Occipital lobe (tissue), 2 donors: ENCODE results near the gene GRM7. TPM values are rescaled to one million over a fixed set of nuclear protein-coding genes. Genes with fewer than 3 reads are reported as not detected.
A peak's percentile ranks its signal among the peaks of the same experiment; 100 is the strongest.

Experiments used
- DNase-seq: peaks from one replicate; lab custom pipeline; 2025; lab: John Stamatoyannopoulos, UW
- total RNA-seq: library from RNA; depleted of rRNA; stranded (reverse); fragments of >200 nt; gene quantifications from one replicate; pipeline ENCODE4 v1.2.3, GENCODE V29; 2014

Gene GRM7
- total RNA-seq, 1 donor from 2014 or later: 98.9 TPM

DNA sequence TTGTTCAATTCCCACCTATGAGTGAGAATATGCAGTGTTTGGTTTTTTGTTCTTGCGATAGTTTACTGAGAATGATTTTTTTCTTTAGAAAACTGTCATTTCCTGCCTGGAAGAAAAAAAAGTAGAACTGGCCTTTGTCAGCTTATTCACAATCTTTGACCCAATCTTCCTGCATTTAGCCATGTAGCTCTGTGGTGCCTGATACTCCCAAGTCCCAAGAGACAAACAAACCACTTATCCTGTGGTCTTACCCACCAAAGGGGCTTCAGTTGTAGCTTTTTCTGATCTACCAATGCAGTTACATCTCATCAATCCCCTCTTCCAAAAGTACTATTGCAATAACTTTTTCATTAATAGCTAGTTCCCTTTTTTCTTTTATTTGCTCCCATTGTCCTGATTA is 444.6 kb downstream of the GRM7 start:
- no peak for DNase-seq

DNA sequence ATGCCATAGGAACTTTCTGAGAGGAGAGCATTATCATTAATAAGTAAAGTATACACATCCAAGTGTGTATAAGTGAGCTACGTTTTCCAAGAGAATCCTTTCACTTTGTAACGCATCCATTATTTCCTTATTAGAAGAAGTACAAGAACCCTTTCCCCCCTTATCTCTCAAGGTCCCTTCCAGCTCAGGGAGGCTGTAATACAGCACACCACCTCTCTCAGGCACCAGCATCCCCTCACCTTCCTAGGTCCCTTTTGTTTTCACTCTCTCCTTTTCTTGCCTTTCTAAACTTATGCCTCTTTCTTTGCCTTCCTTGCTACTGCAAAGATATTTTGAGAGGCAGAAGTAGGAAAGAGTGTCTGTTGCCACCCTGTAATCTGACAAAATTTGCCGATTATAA is 446.0 kb downstream of the GRM7 start:
- no peak for DNase-seq

DNA sequence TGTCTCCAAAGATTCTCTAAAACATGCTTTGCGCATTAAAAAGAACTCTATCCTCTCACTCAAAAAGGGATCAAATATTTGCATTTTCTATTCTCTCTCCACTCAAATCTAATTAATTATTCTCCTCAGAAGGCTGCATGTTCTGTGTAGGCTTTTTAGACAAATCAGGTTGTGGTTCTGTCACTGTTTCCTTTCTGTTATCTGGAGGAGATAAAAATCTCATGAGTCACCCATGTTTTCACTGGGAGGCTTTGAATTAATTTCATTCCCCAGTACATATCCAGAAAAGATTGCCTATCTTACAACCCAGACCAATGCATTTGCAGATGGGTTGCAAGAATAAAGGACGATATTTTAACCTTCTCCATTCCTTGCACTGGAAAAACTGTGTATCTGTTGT is 446.5 kb downstream of the GRM7 start:
- DNase-seq: no peak

DNA sequence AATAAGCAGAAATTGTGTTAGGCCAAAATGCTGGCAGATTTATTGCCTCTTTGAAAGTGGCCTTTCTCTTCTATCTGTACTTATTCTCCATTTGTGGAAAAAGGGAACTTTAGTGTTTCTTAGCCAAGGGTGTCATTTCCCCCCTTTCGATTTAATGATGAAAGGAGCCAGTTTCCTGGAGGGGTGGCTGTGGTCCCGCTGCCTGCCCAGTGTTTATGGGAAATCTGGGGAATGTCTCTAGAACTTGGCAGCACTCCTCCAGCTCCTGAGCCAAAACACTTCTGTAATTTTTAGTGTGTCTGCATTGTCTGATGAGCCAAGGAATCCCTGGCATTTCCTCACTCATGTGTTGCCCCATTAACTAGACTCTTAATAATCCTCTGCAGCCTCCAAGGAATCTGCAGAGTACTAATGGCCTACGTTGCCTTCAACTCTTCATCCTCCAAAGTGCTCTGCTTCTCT is 448.8 kb downstream of the GRM7 start:
- DNase-seq: peak; percentile 11

DNA sequence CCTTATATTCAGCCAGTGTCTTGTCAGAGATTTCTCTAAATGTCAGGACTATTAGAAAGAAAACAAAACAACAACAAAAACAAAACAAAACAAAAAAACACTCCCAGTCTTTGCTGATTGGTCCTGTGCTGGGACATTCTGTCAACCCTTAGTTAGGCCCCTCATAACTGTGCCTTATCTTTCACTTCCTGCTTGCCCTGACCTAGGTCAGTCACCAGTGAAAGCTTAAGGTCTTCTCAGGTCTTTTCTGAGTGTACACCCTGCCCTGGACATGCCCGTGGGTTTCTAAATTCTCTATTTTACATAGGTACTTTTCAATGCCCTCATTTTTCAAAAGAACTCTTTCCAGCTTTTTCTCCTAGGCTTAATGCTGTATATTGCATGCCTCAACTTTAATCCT is 454.1 kb downstream of the GRM7 start:
- DNase-seq: no peak

DNA sequence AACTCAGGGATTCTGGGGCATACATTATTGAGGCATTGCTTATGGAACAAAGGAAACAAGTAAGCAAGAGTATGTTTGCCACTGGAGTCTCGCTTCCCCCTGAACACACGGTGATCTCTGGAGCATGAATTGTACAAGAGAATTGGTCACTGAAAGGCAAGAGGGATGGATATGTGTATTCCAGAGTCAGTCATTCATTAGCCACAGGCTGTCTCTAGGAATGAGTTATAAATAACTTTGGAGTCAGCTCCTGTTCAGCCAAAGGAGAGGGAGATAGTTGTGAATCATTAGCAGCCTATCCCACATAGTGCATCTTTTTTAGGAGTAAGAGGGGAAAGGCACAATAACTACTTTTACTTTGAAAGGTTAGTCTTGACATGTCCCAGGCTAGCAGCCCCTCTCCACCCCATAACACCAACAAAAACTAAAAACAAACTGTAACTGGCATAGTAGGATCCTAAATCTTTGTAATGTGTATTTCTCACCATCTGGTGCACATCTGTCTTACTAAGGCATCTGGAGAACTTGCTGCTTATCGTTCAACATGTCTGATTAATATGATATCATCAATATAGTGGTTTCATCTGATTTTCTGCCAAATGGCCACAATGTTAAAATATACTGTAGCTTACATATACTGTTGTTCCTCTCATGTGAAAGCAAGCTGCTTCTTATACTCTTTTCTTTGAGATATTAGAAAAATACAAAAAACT is 462.2 kb downstream of the GRM7 start:
- no peak for DNase-seq

GRCh38 chr3:7328339-7328738 is 467.4 kb downstream of the GRM7 start:
- no peak for DNase-seq

GRCh38 chr3:7332696-7333095 is 471.8 kb downstream of the GRM7 start:
- DNase-seq: no peak

DNA sequence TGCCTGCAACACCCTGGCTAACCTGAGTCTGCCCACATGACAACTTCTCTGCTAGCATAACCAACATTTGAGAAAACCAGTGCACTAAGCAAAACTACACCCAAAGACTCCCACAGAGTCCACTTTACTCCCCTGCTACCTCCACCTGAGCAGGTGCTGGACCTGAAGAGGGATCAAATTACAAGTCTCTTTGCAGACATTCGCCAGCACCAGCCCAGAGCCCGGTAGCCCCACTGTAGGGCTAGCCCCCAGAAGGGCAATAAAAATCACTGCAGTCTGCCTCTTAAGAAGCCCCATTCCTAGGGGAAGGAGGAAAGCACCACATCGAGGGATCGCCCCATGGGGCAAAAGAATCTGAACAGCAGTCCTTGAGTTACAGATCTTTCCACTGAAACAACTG is 472.2 kb downstream of the GRM7 start:
- DNase-seq: no peak

- DNase-seq: no peak
Observed at GRCh38 chr3:7340795-7341194, 479.9 kb downstream of the GRM7 start.

DNA sequence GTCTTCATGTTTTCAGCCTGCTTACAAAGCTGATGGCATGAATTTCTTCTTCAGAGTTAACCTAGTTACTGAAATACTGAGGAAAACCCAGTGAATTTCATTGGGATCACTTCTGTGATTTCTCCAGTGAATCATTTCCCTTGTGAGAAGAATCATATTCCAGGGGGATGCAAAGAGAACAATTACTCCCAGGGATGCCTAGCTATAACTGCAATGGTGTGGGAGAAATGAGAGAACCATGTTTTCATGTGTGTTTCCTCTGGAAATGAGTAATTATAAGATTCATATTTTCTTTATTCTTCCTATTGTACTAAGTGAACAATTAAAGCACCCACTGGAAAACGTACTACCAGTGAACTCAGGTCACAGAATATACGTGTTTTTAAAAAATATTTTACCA is 485.4 kb downstream of the GRM7 start:
- DNase-seq: no peak

DNA sequence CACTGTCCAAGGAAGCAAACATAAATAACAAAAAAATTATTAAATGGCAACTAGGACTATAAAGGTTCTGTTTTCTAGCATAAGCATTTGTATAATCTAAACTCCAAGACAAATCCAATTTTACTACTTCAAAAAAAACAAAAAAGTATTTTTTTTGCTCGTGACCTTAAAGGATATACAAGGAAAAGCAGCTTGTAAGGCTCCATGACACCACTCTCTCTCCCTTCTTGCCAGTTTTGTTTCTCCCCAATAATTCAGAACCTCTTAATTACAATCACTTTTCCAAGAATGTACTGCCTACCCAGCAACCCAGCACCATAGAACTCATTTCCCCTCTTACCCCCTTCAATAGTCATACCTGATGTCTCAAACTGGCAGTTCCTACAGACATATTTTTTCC is 496.2 kb downstream of the GRM7 start:
- DNase-seq: no peak

DNA sequence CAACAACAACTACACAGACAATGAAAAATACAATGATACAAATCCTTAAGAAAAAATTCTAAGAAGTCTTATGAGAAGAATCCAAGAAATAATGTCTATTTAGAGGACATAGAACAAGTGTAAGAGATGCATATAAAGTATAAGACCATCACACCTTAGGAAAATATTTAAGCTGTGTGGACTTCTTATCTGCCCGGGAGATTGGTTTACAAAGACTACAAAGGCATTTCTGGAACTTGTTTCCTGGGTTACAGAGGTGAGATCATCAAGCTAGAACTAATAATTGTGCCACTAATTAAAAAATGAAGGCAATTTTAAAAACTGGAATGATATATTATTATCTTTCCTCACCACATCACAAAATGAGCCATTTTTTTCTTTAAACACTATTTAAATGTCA is 507.1 kb downstream of the GRM7 start:
- DNase-seq: no peak

DNA sequence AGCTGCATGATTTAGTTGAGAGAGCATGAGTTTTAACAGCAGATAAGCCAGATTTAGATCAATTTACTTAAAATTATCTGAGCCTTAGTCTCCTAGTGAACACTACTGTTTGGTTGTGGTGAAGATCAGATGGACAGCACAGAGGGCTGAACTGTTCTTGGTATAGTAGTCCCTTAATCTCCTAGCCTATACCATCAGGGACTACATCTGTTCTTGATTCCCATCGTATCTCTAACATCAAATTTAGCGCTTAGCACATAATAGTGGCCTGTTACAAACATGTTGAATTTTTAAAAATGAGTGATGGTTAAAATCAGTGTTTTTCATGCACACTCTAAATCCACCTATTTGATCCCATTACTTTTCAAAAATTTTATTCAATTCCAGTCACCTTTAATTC is 507.7 kb downstream of the GRM7 start:
- no peak for DNase-seq

DNA sequence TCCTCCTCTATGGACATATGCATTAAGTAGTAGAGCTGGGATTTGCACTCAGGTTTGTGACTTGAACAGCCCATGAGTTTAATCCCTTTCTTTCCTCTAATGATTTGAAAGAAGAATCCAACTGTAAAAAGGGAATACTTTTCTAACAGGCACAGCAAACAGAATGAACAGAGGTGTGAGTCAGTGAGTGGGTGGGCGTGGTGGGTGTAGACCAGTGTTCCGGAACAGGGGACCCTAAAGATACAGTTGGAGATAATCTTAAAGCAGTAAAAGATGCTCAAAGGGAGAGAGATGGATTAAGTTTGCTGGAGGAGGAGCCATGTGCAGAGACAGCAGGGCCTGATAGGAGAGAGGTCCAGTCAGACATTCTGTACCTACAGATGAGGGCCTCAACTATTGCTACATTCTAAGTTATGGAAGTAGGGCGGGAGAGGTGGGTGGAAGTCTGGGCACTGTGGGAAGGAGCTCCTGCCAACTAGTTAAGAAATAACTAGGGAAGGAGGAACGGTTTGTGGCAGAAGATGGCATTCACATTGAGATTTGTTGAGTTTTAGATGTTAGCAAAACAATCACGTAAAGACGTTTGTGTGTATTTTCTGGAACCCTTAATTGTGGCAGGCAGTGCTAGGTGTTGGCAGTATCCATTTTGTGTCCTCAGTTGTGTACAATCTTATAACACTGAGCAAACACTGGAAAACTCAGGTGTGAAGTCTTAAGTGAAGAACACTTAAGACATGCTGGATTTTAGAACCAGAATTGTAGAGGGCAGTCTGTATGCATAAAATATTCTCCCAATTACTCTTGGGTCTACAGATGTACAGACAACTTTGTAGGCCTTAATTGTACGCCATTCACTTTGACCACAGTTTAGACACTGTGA is 511.0 kb downstream of the GRM7 start:
- DNase-seq: peak; percentile 32

GRCh38 chr3:7377103-7377502 is 516.2 kb downstream of the GRM7 start:
- DNase-seq: no peak

GRCh38 chr3:7381741-7382140 is 520.8 kb downstream of the GRM7 start:
- no peak for DNase-seq

GRCh38 chr3:7382293-7383010 is 521.5 kb downstream of the GRM7 start:
- DNase-seq: no peak

- no peak for DNase-seq
Observed at GRCh38 chr3:7385635-7386034, 524.7 kb downstream of the GRM7 start.

DNA sequence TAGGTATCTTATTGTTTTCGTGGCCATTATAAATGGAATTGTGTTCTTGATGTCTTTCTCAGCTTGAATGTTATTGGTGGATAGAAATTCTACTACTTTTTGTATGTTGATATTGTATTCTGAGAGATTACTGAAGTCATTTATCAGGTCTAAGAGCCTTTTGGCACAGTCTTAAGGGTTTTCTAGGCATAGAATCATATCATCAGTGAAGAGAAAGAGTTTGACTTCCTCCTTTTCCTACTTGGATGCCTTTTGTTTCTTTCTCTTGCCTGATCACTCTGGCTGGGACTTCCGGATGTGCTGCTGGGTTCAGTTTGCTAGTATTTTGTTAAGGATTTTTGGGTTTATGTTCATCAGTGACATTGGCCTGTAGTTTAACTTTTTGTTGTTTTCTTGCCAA is 527.1 kb downstream of the GRM7 start:
- DNase-seq: no peak

- DNase-seq: peak; percentile 50
Observed at GRCh38 chr3:7392206-7392605, 531.3 kb downstream of the GRM7 start.

DNA sequence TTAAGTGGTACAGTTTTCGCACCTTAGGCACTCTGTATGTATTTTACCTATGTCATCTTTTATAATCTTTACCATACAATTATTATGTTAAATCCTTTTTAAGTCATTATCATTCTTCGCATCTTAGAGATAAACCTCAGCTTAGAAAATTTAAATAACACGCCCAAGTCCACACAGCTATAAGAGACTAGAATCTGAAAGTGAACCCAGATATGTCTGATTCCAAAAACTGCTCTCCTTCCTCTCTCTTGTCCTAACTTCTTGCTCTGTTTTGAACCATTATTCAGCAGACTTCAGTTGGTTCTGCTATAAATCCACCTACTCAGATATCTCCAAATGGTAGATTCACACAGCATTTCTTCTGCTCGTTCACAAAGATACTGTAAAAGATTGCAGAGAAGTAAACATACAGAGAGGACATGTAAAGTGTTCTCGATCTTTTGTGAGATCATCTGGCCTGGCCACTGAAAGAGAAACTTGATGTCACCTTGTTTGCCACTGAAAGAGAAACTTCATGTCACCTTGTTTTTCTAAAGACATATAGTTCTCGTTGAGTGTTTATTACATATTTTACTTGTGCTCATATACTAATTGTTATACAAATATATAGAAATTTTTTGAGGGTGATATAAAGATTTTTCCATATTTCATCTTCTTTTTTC is 533.2 kb downstream of the GRM7 start:
- no peak for DNase-seq
